ACHN (cell line): ENCODE data around the gene PAFAH1B2.
"Not testable (repeated sequence)": the region's sequence is repeated elsewhere in the genome, so short reads cannot be mapped to it uniquely, and the experiment has no call there.

Experiments used
- DNase-seq: peaks from one replicate; pipeline ENCODE4 v3.0.0-alpha.2; 2015
- in situ Hi-C: cut with HindIII; loops from 2 replicates; pipeline ENCODE4 v1.10.0; 2017; ENCODE audit warnings: low sequenced_read_pairs, low pct_ligation_motif_present, low pct_unique_long_range_greater_than_20kb

The PAFAH1B2 gene, protein sequence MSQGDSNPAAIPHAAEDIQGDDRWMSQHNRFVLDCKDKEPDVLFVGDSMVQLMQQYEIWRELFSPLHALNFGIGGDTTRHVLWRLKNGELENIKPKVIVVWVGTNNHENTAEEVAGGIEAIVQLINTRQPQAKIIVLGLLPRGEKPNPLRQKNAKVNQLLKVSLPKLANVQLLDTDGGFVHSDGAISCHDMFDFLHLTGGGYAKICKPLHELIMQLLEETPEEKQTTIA

GRCh38 chr11:117143871-117144476, at the start of gene PAFAH1B2:
PAFAH1B2 (plus strand) TSS chr11:117144287; CDS start chr11:117152448, 8,161 bp downstream.
- in situ Hi-C loops: no loop called here
- DNase-seq: peak; percentile 92

DNA sequence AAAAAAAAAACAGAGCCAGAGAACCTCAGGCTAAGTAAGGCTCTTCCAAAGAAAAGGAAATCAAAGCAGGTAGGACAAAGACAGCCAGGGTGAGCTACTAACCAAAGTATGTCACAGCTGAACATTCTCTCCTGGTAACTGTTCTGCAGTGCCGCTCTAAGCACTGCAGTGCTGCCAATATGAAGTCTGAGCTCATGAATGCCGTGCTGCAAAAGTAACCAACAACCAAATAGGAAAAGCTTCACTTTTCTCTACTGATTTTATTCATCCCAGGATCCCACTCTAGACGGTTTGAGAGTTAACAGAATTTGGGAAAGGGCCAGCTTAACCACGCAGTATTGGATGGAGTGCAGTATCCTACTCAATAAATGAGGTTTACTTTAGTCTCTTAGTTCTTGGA, 49.3 kb upstream of the PAFAH1B2 start:
- DNase-seq: no peak
- in situ Hi-C loops: no loop called here

- in situ Hi-C loops: no loop called here
- no peak for DNase-seq
Measured at GRCh38 chr11:117095284-117096161, 48.6 kb upstream of the PAFAH1B2 start.

DNA sequence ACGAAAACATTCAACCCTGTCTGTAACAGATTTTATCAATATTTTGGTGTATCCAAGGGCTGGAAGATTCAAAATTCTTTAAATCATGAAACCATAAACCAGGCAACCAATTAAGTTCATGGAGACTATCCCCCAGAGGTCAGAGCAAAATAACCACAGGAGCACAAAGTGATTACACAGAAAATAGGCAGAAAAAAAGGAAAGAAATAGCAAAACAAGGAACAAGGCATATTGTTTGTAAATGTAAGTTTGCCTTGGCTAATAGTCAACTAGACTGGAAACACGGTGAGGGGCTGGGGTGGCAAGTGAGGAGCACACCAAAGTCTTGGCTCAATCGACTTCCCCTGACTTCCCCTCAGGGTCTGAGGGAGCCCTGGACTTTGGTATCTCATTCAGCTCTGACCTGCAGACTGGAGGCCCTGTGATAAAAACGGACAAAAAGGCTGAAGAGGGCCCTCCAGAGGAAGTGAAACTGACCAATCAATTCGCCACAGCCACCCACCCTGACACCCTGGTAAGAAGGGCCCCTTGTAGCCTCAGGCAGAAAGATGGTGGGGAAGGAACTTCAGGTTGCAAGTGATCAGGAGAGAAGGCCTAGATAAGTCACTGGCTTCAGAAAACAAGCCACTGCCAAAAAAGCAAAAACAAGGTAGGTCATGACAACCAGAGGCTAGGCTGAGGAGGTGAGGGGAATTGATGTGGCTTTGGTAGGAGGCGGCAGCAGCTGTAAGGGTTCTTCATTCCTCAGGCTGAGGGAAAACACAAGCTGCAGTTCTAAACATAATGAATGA, 47.7 kb upstream of the PAFAH1B2 start:
- in situ Hi-C loops: no loop called here
- no peak for DNase-seq

DNA sequence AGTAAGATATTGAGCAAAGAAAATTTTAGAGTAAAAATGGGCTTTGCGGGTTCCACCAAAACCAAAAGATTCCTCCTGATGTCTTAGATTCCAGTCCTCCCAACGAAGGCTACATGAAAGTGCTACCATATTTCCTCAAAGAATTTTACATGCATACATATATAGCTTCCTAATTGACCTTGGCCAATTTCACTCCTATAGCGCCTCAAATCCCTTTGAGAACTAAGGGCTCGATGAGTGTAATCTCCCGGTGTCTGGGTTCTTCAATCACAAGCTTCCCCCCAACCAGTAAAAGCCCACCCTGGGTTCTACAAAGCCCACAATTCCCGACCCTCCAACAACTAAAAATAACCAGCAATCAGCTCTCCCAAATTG, 47.1 kb upstream of the PAFAH1B2 start:
- DNase-seq: no peak
- in situ Hi-C loops: no loop called here

GRCh38 chr11:117097389-117098268, 46.5 kb upstream of the PAFAH1B2 start:
- in situ Hi-C loops: no loop called here
- peak; percentile 39 for DNase-seq

DNA sequence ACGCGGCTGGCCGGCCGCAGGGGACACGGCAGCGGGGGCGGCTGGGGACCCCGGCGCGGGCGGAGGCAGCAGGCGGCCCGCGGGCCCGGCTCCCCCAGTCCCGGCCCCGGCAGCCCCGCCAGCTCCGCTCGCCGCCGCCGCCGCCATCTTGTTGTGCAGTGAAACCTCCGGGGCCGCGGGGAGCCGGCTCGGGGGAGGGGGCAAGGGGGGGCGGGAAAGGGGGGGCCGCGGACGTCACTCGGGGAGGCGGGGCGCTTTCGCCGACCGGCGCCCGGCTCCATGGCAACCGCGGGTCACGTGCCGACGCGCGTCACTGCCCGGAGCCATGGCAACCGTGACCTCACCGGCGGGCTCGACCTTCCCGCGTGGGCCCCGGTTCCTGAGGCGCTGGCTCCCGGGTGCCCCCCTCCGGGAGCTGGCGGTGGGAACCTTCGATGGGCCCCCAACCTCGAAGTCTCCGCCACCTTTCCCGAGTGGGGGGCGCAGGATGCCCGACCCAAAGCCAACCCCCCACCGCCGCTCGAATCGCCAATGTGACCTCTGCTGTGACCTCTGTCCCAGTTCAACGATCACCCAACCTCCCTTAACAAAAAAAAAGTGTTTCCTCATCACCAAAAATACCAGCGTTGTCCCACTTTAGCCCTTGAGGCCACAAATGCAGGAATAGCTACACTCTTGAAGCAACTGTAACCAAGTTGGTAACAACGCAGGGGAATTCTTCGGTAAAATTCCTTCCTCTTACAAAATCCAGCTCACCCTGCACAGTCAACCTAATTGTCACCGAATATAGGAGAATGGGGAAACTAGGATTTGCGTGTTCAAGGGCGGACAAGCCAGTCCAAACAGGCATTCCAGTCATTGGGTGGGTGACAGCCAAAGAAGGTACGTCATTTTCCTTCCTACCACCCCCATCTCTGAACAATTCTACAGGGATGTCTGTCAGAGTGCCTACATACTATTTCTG, 45.5 kb upstream of the PAFAH1B2 start, which contains the start of gene SIK3:
Gene SIK3, minus strand, starts transcription at position 160 of the 964 bp plus-strand sequence. Its CDS starts 13 bp downstream, at position 147.
- DNase-seq: peak; percentile 91
- in situ Hi-C loops: no loop called here

DNA sequence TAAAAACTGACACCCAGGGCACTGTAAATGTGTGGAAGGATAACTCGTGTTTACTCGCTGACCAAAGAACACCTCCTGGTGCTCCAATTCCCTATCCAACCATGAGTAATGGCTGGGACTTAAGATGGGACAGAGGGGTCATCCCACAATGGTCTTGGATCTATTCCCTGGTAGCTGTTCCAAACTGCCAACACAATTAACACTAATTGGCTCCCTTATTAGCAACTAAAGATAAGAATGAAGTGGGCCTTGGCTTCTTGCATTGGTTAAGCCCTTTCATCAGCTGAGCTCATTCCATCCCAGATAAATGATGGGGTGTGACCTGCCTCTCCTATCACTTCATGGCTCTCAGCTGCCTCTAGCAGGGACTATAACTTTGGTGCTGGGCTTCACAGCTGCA, 44.4 kb upstream of the PAFAH1B2 start:
- no peak for DNase-seq
- in situ Hi-C loops: no loop called here

DNA sequence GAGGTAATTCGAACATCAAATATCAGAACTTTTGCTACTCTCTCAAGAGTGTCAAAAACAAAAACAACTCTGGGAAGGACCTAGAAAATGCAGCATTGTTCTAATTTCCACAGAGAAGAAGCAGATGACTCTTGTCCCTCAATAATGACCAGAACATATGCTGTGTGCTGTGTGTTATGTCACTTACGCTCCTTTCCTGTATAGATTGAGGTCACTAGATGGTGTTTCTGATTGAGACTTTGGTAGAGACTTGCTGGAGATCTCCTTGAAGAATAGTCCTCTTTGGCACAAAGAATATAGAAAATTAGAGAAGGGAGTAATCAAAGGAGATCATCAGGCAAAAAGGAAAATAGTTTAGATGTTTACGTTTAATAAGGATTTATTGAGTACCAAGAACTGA, 43.5 kb upstream of the PAFAH1B2 start:
- in situ Hi-C loops: no loop called here
- DNase-seq: no peak

- in situ Hi-C loops: no loop called here
- DNase-seq: no peak
Measured at GRCh38 chr11:117107701-117108590, 36.1 kb upstream of the PAFAH1B2 start.

GRCh38 chr11:117110294-117110950, 33.7 kb upstream of the PAFAH1B2 start:
- no peak for DNase-seq
- in situ Hi-C loops: no loop called here

GRCh38 chr11:117112497-117112896, 31.6 kb upstream of the PAFAH1B2 start:
- in situ Hi-C loops, DNase-seq: not testable (repeated sequence)

GRCh38 chr11:117112939-117113338, 31.1 kb upstream of the PAFAH1B2 start:
- DNase-seq, in situ Hi-C loops: not testable (repeated sequence)

DNA sequence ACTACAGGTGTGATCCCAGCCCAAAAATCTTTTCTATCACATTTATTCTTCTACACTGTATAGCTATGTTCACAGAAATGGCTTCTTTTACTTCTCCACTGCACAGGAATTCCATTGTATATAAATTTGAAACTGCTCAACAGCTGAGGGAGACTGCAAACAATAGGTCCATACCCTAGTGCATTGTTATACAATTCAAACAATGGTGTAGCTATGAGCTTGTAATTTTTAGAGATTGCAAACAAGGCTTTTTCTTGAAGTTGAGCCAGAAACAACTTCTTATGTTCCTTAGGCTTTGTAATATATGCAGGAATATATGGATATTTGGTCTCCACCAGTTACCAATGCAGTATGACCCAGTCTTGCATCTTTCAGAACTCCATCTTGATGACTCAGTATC, 26.4 kb upstream of the PAFAH1B2 start:
- no peak for DNase-seq
- in situ Hi-C loops: no loop called here

DNA sequence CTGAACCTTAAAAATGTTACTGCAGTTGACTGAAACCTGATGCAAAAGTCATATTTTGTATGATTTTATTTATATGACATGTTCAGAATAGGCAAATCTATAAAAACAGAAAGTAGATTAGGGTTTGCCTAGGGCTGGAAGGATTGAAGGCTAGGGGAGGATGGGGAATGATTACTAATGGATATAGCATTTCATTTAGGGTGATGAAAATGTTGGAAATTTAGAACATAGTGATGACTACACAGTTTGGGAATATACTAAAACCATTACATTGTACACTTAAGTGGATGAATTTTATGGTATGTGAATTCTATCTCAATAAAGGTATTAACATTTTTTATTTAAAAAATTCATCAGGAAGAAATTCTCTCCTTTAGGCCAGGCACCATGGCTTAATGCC, 22.9 kb upstream of the PAFAH1B2 start:
- in situ Hi-C loops: no loop called here

More for the DNA sequence above, 22.9 kb upstream of the PAFAH1B2 start:
- no peak for DNase-seq
